K562 (cell line): ENCODE data around the gene GLRX. TPM values are rescaled to one million over a fixed set of nuclear protein-coding genes. Genes with fewer than 3 reads are reported as not detected.

Experiments used
- ATAC-seq: fragments of 200-7000 bp; cut with Tn5 transposase; 3 replicates; pipeline ENCODE4 v1.9.1; 2020; ENCODE audit warnings: moderate library complexity
- BruUV-seq: library from RNA; stranded (reverse); fragments of 400-500 nt; replicated peaks from 2 replicates; lab custom pipeline; 2021; lab: Mats Ljungman, UMichigan
- CTCF ChIA-PET: fragments of 300-600 bp; formaldehyde crosslinking; extraction: SDS; loops from one replicate; lab custom pipeline; 2021; ENCODE audit warnings: low intra/inter-chr PET ratio; lab: Yijun Ruan, JAX
- POLR2A ChIA-PET: fragments of 300-600, 350-650 bp; sonication (Branson Sonifier 250); formaldehyde crosslinking; extraction: SDS; loops from one replicate; lab custom pipeline; 2021; ENCODE audit warnings: antibody characterized with exemption, inconsistent platforms; lab: Yijun Ruan, JAX
- DNase-seq, 4 experiments: peaks; one replicate each; pipeline versions ENCODE4 v3.0.0 to v3.0.0-alpha.2; 2011 to 2018; ENCODE audit warnings: low spot score in 3 of 4, mixed read lengths in 3 of 4; ENCODE audit errors: extremely low read depth in 1 of 4
- FAIRE-seq: peaks from 2 replicates; lab custom pipeline; 2011; peaks lifted over from hg19 to GRCh38; lab: Jason Lieb, UNC
- H2AFZ ChIP-seq: 2 replicates; pipeline ENCODE4 v1.6.0; 2011; ENCODE audit warnings: low read depth, low read length, control low read depth, inconsistent platforms
- H3K27ac ChIP-seq: fragments of 200-600 bp; 3 replicates; pipeline ENCODE4 v1.8.0; 2011; ENCODE audit warnings: low read depth, mild to moderate bottlenecking, control low read depth, inconsistent platforms, low read length, moderate library complexity, mixed read lengths; ENCODE audit errors: extremely low read depth
- H3K27me3 ChIP-seq, 2 experiments: fragments of 300-600 bp in 1 of 2; 2 replicates in 1 of 2; 3 replicates in 1 of 2; pipeline versions ENCODE4 v1.6.0 to v1.8.0; 2011; ENCODE audit warnings: inconsistent platforms in 2 of 2, low read length in 2 of 2, mild to moderate bottlenecking in 1 of 2, mixed read lengths in 1 of 2, moderate library complexity in 1 of 2; ENCODE audit not compliant: control insufficient read depth in 2 of 2, insufficient read depth in 2 of 2
- H3K36me3 ChIP-seq: fragments of 300-600 bp; 3 replicates; pipeline ENCODE4 v1.8.0; 2011; ENCODE audit warnings: mild to moderate bottlenecking, low read length, inconsistent platforms; ENCODE audit not compliant: control insufficient read depth, insufficient read depth
- H3K4me1 ChIP-seq, 2 experiments: fragments of 200-600 bp in 1 of 2; replicated peaks in 1 of 2; 2 replicates in 1 of 2; 3 replicates in 1 of 2; pipeline versions ENCODE4 v1.5.1 to v1.8.0; 2011; ENCODE audit warnings: inconsistent platforms in 2 of 2, low read length in 2 of 2, mild to moderate bottlenecking in 1 of 2, mixed read lengths in 1 of 2, moderate library complexity in 1 of 2; ENCODE audit not compliant: control insufficient read depth in 2 of 2, insufficient read depth in 2 of 2
- H3K4me2 ChIP-seq: 2 replicates; pipeline ENCODE4 v1.6.1; 2011; ENCODE audit warnings: low read length, control low read depth, inconsistent platforms, mixed read lengths; ENCODE audit not compliant: insufficient read depth
- H3K4me3 ChIP-seq: fragments of 200-600 bp; sonication (generic), shearing (Covaris generic); 2 replicates; pipeline ENCODE4 v1.5.1; 2016; ENCODE audit warnings: control low read depth, inconsistent platforms
- H3K79me2 ChIP-seq: fragments of 200-600 bp; 3 replicates; pipeline ENCODE4 v1.8.0; 2011; ENCODE audit warnings: low read length, inconsistent platforms; ENCODE audit not compliant: control insufficient read depth, insufficient read depth
- H3K9ac ChIP-seq, 2 experiments: 2 replicates each; pipeline versions ENCODE4 v1.6.0 to v1.6.1; 2011; ENCODE audit warnings: low read depth in 2 of 2, low read length in 2 of 2, control low read depth in 1 of 2, inconsistent platforms in 1 of 2, mild to moderate bottlenecking in 1 of 2, mixed read lengths in 1 of 2; ENCODE audit not compliant: insufficient read depth in 1 of 2
- H3K9me1 ChIP-seq: one replicate; pipeline ENCODE4 v1.6.0; 2011; ENCODE audit warnings: inconsistent platforms, mild to moderate bottlenecking, low read length, moderate library complexity; ENCODE audit not compliant: control insufficient read depth, insufficient read depth
- H3K9me3 ChIP-seq: replicated peaks from 2 replicates; pipeline ENCODE4 v1.5.1; 2011; ENCODE audit warnings: low read depth, low read length, inconsistent platforms; ENCODE audit not compliant: control insufficient read depth, insufficient read depth
- H4K20me1 ChIP-seq: replicated peaks from 2 replicates; pipeline ENCODE4 v1.6.1; 2011; ENCODE audit warnings: low read length, inconsistent platforms, mixed read lengths; ENCODE audit not compliant: control insufficient read depth, insufficient read depth
- MNT ChIP-seq, 2 experiments: fragments of 450-650 bp; conservative IDR thresholded peaks; 2 replicates each; pipeline ENCODE4 v1.6.1; 2017; ENCODE audit warnings: mild to moderate bottlenecking in 2 of 2, moderate library complexity in 2 of 2
- PHB ChIP-seq: fragments of 250-450 bp; sonication (Bioruptor Pico); IDR thresholded peaks from 2 replicates; pipeline ENCODE4 v1.5.0; 2021
- REST ChIP-seq, 2 experiments: fragments of 450-650 bp; formaldehyde crosslinking in 1 of 2; IDR thresholded peaks; 2 replicates each; pipeline versions ENCODE4 v1.4.0 to v1.6.1; 2014 to 2020; ENCODE audit warnings: mild to moderate bottlenecking in 2 of 2, borderline replicate concordance in 1 of 2, low read depth in 1 of 2
- STAT5B ChIP-seq: fragments of 250-450 bp; sonication (Bioruptor Pico); IDR thresholded peaks from 2 replicates; pipeline ENCODE4 v1.8.0; 2021; ENCODE audit warnings: mild to moderate bottlenecking, inconsistent platforms
- THRB ChIP-seq: fragments of 450-650 bp; formaldehyde crosslinking; conservative IDR thresholded peaks from 2 replicates; pipeline ENCODE4 v1.4.0; 2022; ENCODE audit warnings: mild to moderate bottlenecking, missing genetic modification characterization
- YBX1 ChIP-seq: fragments of 450-650 bp; IDR thresholded peaks from 2 replicates; pipeline ENCODE4 v1.7.1; 2016; ENCODE audit warnings: mild to moderate bottlenecking
- ZNF143 ChIP-seq: sonication (generic); formaldehyde crosslinking; IDR thresholded peaks from 2 replicates; pipeline ENCODE4 v1.9.0; 2022; ENCODE audit warnings: mild to moderate bottlenecking, missing genetic modification reagents
- WGBS: fragments of 100-300 bp; shearing (Covaris generic); methylation state at CpG from one replicate; pipeline ENCODE4 v1.1.6; 2016; ENCODE audit warnings: low coverage, mixed read lengths; ENCODE audit not compliant: insufficient coverage; ENCODE audit errors: missing lambda C conversion rate; 5-methylcytosine and 5-hydroxymethylcytosine counted together
- in situ Hi-C: fragments of 300-500 bp; cut with MboI; formaldehyde crosslinking; loops from 4 replicates; pipeline ENCODE4 v1.15.0; 2018; ENCODE audit warnings: inconsistent platforms, mixed read lengths
- intact Hi-C: fragments of 100-400 bp; cut with micrococcal nuclease; formaldehyde crosslinking; loops from 2 replicates; pipeline ENCODE4 v1.14.2; 2022
- polyA plus RNA-seq, 8 experiments: library from polyadenylated mRNA; depleted of rRNA in 4 of 8; stranded (reverse) in 5 of 8; unstranded in 3 of 8; fragments of >200 nt; fragmentation: Nextera tagmentation in 2 of 8; fragmentation: Illumina TruSeq in 1 of 8; extraction: Ambion mirVana in 2 of 8; extraction: Trizol in 1 of 8; gene quantifications; 2 replicates each; pipeline versions ENCODE4 v1.2.1 to v1.2.3, GENCODE V29; 2011 to 2014; ENCODE audit warnings: inconsistent platforms in 1 of 8, missing spikeins in 1 of 8
- total RNA-seq, 7 experiments: library from RNA; depleted of rRNA in 6 of 7; stranded (reverse); fragments of >200 nt in 6 of 7; fragmentation: Illumina TruSeq in 2 of 7; extraction: Trizol in 2 of 7; gene quantifications; 2 replicates each; pipeline versions ENCODE4 v1.2.1 to v1.2.3, GENCODE V29; 2011 to 2021; ENCODE audit warnings: low replicate concordance in 1 of 7

Gene GLRX
- total and polyA plus RNA-seq, 9 of the 15 experiments (the other 6 are each of a cell fraction or from before 2014, with no cell fraction given): 2.3 to 11.2 (median 4.6) TPM

GRCh38 chr5:95781101-95781583 is 41.4 kb downstream of the GLRX start:
- Histone ChIP-seq H3K4me3 (no peak overlapping the region), H3K9ac (no peak overlapping the region), H2AFZ (no peak overlapping the region), H3K9me1 (no peaks in the 10 kb centered on the region), H3K79me2 (peaks cover 2% of the 10 kb centered on the region; the same call in 1 of the 3 replicates), H3K4me2 (no peak overlapping the region), H3K9me3 (no peaks in the 10 kb centered on the region), H3K27ac (no peak overlapping the region), H3K36me3 (peaks cover 87% of the 10 kb centered on the region), H3K27me3 (no peaks in the 10 kb centered on the region), H4K20me1 (no peaks in the 10 kb centered on the region), H3K4me1 (no peaks in the 10 kb centered on the region; a peak in 1 of 5 replicates)
- WGBS: 57% methylated on average over 4 of the region's 4 CpGs
- peak in 3 of 4 experiments; percentile 35 to 79 (median 59) for DNase-seq
- ChIA-PET CTCF (interaction anchor here (0.6 to 4.3 kb wide), 8 partner anchors 12 to 556 kb away, joined by 3 to 63 read pairs (median 5); no protein-coding TSS in a partner anchor), POLR2A (interaction anchor here (0.5 to 1.4 kb wide), 9 partner anchors 9 to 149 kb away, joined by 3 to 7 read pairs (median 3); no protein-coding TSS in a partner anchor)
- in situ Hi-C loops: no loop called here
- intact Hi-C loops: loop anchor here (1.0 to 10.0 kb wide), 5 partner anchors 62 to 556 kb away; partner anchors contain the start of genes MCTP1 and RFESD
- peak; percentile 69 for FAIRE-seq
- ATAC-seq: peak; percentile 97
- no TSS peak for BruUV-seq
- TF ChIP-seq STAT5B (CRISPR knock-in tag) (no peak), THRB (CRISPR knock-in tag) (no peak), YBX1 (no peak), PHB (CRISPR knock-in tag) (no peak), REST (IDR thresholded peaks at IDR 0.05; ENCODE audit: borderline replicate concordance) (peak; percentile 87), REST (CRISPR knock-in tag; IDR thresholded peaks at IDR 0.05; ENCODE audit: low read depth) (no peak), MNT (conservative IDR thresholded peaks at IDR 0.05) (0 out of 4 replicates have a peak, but pooled peaks of 1 of the 2 experiments have one; percentile 27), ZNF143 (CRISPR knock-in tag) (no peak)
